A549 (cell line): ENCODE results near the gene CA7. TPM values are rescaled to one million over a fixed set of nuclear protein-coding genes. Genes with fewer than 3 reads are reported as not detected.

ENCODE experiments used
- ATAC-seq, 2 experiments: fragments of 200-7000 bp in 1 of 2; fragments of >200 bp in 1 of 2; cut with Nextera tagmentation in 1 of 2; cut with Tn5 transposase in 1 of 2; 3 replicates each; pipeline versions ENCODE4 v1.8.0 to v1.9.1; 2018 to 2020; ENCODE audit warnings: mild to moderate bottlenecking in 1 of 2, moderate library complexity in 1 of 2
- CTCF ChIA-PET: fragments of 300-600 bp; sonication (Branson Sonifier 250); formaldehyde crosslinking; extraction: SDS; loops from one replicate; lab custom pipeline; 2021; ENCODE audit warnings: antibody characterized with exemption, inconsistent platforms; lab: Yijun Ruan, JAX
- POLR2A ChIA-PET: fragments of 350-600 bp; formaldehyde crosslinking; extraction: SDS; loops from one replicate; lab custom pipeline; 2021; ENCODE audit warnings: antibody characterized with exemption, inconsistent platforms; lab: Yijun Ruan, JAX
- DNase-seq, 2 experiments: peaks; one replicate each; pipeline versions ENCODE4 v3.0.0 to v3.0.0-alpha.2; 2011 to 2016; ENCODE audit warnings: low read depth in 1 of 2, low spot score in 1 of 2
- FAIRE-seq: peaks from 2 replicates; lab custom pipeline; 2011; peaks lifted over from hg19 to GRCh38; lab: Jason Lieb, UNC
- H3K27ac ChIP-seq, 2 experiments: fragments of >200 bp; sonication (Bioruptor Twin); formaldehyde crosslinking; 3 replicates each; pipeline ENCODE4 v1.5.1; 2016 to 2017
- H3K4me1 ChIP-seq: fragments of >200 bp; sonication (Bioruptor Twin); formaldehyde crosslinking; 3 replicates; pipeline ENCODE4 v1.6.1; 2016
- H3K4me2 ChIP-seq: fragments of >200 bp; sonication (Bioruptor Twin); formaldehyde crosslinking; 3 replicates; pipeline ENCODE4 v1.6.1; 2016
- H3K4me3 ChIP-seq: fragments of >200 bp; sonication (Bioruptor Twin); formaldehyde crosslinking; 3 replicates; pipeline ENCODE4 v1.5.1; 2016
- H3K9me3 ChIP-seq: fragments of >200 bp; sonication (Bioruptor Twin); formaldehyde crosslinking; 3 replicates; pipeline ENCODE4 v1.6.1; 2016
- CEBPB ChIP-seq, 2 experiments: fragments of >200 bp in 1 of 2; sonication (Bioruptor Twin) in 1 of 2; formaldehyde crosslinking in 1 of 2; IDR thresholded peaks; 2 replicates each; pipeline ENCODE4 v1.6.1; 2012 to 2016
- EHF ChIP-seq: fragments of 250-450 bp; sonication (Bioruptor Pico); IDR thresholded peaks from 2 replicates; pipeline ENCODE4 v1.5.0; 2020; ENCODE audit warnings: mild to moderate bottlenecking
- EHMT2 ChIP-seq: fragments of 200-600 bp; sonication (generic); IDR thresholded peaks from 2 replicates; pipeline ENCODE4 v1.6.1; 2016; ENCODE audit warnings: antibody characterized with exemption, low read depth, mild to moderate bottlenecking, moderate library complexity
- EP300 ChIP-seq, 2 experiments: fragments of >200 bp; sonication (Bioruptor Twin); formaldehyde crosslinking; IDR thresholded peaks; 2 replicates in 1 of 2; 3 replicates in 1 of 2; pipeline ENCODE4 v1.6.1; 2016 to 2017
- FOSB ChIP-seq: fragments of 250-450 bp; sonication (Bioruptor Pico); IDR thresholded peaks from 2 replicates; pipeline ENCODE4 v1.5.0; 2020; ENCODE audit warnings: mild to moderate bottlenecking, moderate library complexity
- FOSL2 ChIP-seq, 2 experiments: fragments of 450-650 bp in 1 of 2; fragments of >200 bp in 1 of 2; sonication (Bioruptor Twin) in 1 of 2; formaldehyde crosslinking; IDR thresholded peaks; 2 replicates each; pipeline versions ENCODE4 v1.5.0 to v1.6.1; 2016 to 2020; ENCODE audit warnings: mild to moderate bottlenecking in 1 of 2, moderate library complexity in 1 of 2
- HDAC2 ChIP-seq: fragments of 200-600 bp; sonication (generic); IDR thresholded peaks from 2 replicates; pipeline ENCODE4 v1.6.1; 2016
- HOXA7 ChIP-seq: fragments of 250-450 bp; sonication (Bioruptor Pico); IDR thresholded peaks from 2 replicates; pipeline ENCODE4 v1.5.0; 2020; ENCODE audit warnings: mild to moderate bottlenecking, moderate library complexity
- JUNB ChIP-seq: fragments of >200 bp; sonication (Bioruptor Twin); formaldehyde crosslinking; IDR thresholded peaks from 2 replicates; pipeline ENCODE4 v1.6.1; 2016
- KDM5A ChIP-seq: fragments of 200-600 bp; sonication (generic); IDR thresholded peaks from 2 replicates; pipeline ENCODE4 v1.6.1; 2016; ENCODE audit warnings: antibody characterized with exemption, mild to moderate bottlenecking
- MAFK ChIP-seq: fragments of 450-650 bp; IDR thresholded peaks from 2 replicates; pipeline ENCODE4 v1.6.1; 2014; ENCODE audit not compliant: partially characterized antibody
- MYC ChIP-seq: IDR thresholded peaks from 2 replicates; pipeline ENCODE4 v1.6.1; 2012; ENCODE audit warnings: mild to moderate bottlenecking, inconsistent platforms, low read length, improper control_type of control experiment, borderline replicate concordance
- NPAS2 ChIP-seq: fragments of 250-450 bp; sonication (Bioruptor Pico); IDR thresholded peaks from 2 replicates; pipeline ENCODE4 v1.8.0; 2022; ENCODE audit warnings: mild to moderate bottlenecking, moderate library complexity, borderline replicate concordance
- RAD21 ChIP-seq, 2 experiments: fragments of >200 bp in 1 of 2; sonication (Bioruptor Twin) in 1 of 2; formaldehyde crosslinking in 1 of 2; IDR thresholded peaks in 1 of 2; conservative IDR thresholded peaks in 1 of 2; 2 replicates in 1 of 2; 3 replicates in 1 of 2; pipeline ENCODE4 v1.6.1; 2012 to 2018; ENCODE audit warnings: inconsistent platforms in 1 of 2
- SMC3 ChIP-seq: fragments of >200 bp; sonication (Bioruptor Twin); formaldehyde crosslinking; IDR thresholded peaks from 3 replicates; pipeline ENCODE4 v1.6.1; 2018; ENCODE audit warnings: inconsistent platforms
- SREBF2 ChIP-seq: fragments of 450-650 bp; IDR thresholded peaks from 2 replicates; pipeline ENCODE4 v1.6.1; 2014; ENCODE audit warnings: mild to moderate bottlenecking, moderate library complexity
- TP53 ChIP-seq: fragments of 250-450 bp; sonication (Bioruptor Pico); IDR thresholded peaks from 2 replicates; pipeline ENCODE4 v1.5.0; 2021; ENCODE audit warnings: mild to moderate bottlenecking, moderate library complexity
- ZSCAN20 ChIP-seq: fragments of 250-450 bp; sonication (Bioruptor Pico); IDR thresholded peaks from 2 replicates; pipeline ENCODE4 v1.8.0; 2022; ENCODE audit warnings: mild to moderate bottlenecking, moderate library complexity
- WGBS: methylation state at CpG from one replicate; pipeline ENCODE4 v1.1.6; 2017; ENCODE audit errors: missing lambda C conversion rate; 5-methylcytosine and 5-hydroxymethylcytosine counted together
- polyA plus RNA-seq, 4 experiments: library from polyadenylated mRNA; depleted of rRNA in 3 of 4; stranded (reverse); fragments of >200 nt; fragmentation: RNase III in 1 of 4; extraction: RNeasy Plus Mini Kit Qiagen cat#74134 plus additional on column Dnase treatment in 1 of 4; gene quantifications; 2 replicates in 3 of 4; 3 replicates in 1 of 4; pipeline ENCODE4 v1.2.3, GENCODE V29; 2011 to 2017
- TF ChIP-seq, protein P1 (sequence below): fragments of >200 bp; sonication (Bioruptor Twin); formaldehyde crosslinking; IDR thresholded peaks from 3 replicates; pipeline ENCODE4 v1.5.1; 2016
- TF ChIP-seq, protein P2 (sequence below): fragments of >200 bp; sonication (Bioruptor Twin); formaldehyde crosslinking; IDR thresholded peaks from 3 replicates; pipeline ENCODE4 v1.6.1; 2016
- TF ChIP-seq, protein P3 (sequence below): fragments of 250-450 bp; sonication (Bioruptor Pico); IDR thresholded peaks from 2 replicates; pipeline ENCODE4 v1.5.0; 2021; ENCODE audit warnings: mild to moderate bottlenecking, moderate library complexity, borderline replicate concordance

CA7 gene
- polyA plus RNA-seq, 2 of the 4 experiments (the other 2 are of a cell fraction): not detected

DNA sequence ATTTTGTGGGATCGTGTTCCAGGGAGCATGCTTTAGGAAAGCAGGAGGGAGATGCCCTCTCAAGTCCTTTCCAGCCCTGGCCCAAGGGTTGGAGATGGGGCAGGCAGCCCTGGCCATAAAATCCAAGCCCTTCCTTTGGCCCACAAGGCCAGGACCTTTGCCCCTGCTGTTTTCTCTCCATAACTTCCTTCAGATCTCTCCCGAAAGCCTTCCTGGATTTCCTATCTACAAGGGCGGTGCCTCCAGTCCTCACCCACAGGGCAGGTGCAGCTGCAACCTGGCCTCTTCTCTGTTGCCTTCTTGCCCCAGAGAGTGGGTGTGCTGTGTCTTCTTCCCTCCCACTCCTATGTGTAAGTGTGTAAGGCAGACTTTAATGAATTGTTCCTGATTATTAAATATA is 27.6 kb downstream of the CA7 start:
- POLR2A ChIA-PET: no interaction called here
- DNase-seq (no peak), FAIRE-seq (no peak), ATAC-seq (no peak)
- Histone ChIP-seq H3K9me3 (no peaks in the 10 kb centered on the region), H3K27ac (no peak overlapping the region), H3K4me2 (no peak overlapping the region), H3K4me1 (peaks cover 5% of the 10 kb centered on the region; the same call in 2 of the 3 replicates), H3K4me3 (no peak overlapping the region)
- TF ChIP-seq EP300 (IDR thresholded peaks at IDR 0.05) (no peak), JUNB (no peak), KDM5A (no peak), CEBPB (IDR thresholded peaks at IDR 0.05) (no peak), MYC (no peak), HDAC2 (no peak), SREBF2 (no peak), NPAS2 (CRISPR knock-in tag) (no peak), EHF (CRISPR knock-in tag) (no peak), EHMT2 (no peak), ZSCAN20 (CRISPR knock-in tag) (no peak), MAFK (no peak), TP53 (CRISPR knock-in tag) (no peak), RAD21 (conservative IDR thresholded peaks at IDR 0.05 in 1 of 2, IDR thresholded peaks at IDR 0.05 in 1 of 2) (no peak), SMC3 (no peak), HOXA7 (CRISPR knock-in tag) (no peak), FOSL2 (IDR thresholded peaks at IDR 0.05) (no peak), FOSL2 (CRISPR knock-in tag; IDR thresholded peaks at IDR 0.05) (no peak), FOSB (CRISPR knock-in tag) (no peak)
- TF ChIP-seq, protein P1, sequence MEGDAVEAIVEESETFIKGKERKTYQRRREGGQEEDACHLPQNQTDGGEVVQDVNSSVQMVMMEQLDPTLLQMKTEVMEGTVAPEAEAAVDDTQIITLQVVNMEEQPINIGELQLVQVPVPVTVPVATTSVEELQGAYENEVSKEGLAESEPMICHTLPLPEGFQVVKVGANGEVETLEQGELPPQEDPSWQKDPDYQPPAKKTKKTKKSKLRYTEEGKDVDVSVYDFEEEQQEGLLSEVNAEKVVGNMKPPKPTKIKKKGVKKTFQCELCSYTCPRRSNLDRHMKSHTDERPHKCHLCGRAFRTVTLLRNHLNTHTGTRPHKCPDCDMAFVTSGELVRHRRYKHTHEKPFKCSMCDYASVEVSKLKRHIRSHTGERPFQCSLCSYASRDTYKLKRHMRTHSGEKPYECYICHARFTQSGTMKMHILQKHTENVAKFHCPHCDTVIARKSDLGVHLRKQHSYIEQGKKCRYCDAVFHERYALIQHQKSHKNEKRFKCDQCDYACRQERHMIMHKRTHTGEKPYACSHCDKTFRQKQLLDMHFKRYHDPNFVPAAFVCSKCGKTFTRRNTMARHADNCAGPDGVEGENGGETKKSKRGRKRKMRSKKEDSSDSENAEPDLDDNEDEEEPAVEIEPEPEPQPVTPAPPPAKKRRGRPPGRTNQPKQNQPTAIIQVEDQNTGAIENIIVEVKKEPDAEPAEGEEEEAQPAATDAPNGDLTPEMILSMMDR: no peak
- TF ChIP-seq, protein P2, sequence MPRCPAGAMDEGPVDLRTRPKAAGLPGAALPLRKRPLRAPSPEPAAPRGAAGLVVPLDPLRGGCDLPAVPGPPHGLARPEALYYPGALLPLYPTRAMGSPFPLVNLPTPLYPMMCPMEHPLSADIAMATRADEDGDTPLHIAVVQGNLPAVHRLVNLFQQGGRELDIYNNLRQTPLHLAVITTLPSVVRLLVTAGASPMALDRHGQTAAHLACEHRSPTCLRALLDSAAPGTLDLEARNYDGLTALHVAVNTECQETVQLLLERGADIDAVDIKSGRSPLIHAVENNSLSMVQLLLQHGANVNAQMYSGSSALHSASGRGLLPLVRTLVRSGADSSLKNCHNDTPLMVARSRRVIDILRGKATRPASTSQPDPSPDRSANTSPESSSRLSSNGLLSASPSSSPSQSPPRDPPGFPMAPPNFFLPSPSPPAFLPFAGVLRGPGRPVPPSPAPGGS: no peak
- CTCF ChIA-PET: interaction anchor here (1.2 to 9.1 kb wide), 14 partner anchors 8 to 468 kb away, joined by 3 to 148 read pairs (median 6); partner anchors contain the start of genes DYNC1LI2 and NAE1
- WGBS: 82% methylated on average over 3 of the region's 3 CpGs

DNA sequence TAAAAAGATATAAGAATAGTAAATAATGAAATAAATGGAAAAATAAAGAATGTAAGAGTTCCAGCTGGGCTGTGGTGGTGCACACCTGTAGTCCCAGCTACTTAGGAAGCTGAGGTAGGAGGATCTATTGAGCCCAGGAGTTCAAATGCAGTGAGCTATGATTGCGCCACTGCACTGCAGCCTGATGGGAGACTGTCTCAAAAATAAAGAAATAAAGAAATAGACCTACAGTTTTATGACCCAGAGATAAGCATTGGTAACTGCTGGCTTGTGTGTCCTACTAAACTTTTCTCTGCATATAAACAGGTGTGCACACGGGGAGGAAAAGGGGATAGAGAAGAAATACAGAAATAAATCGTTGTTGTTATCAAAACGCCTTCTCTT is 28.3 kb downstream of the CA7 start:
- peaks cover 5% of the 10 kb centered on the region; the same call in 2 of the 3 replicates for H3K4me1 ChIP-seq
- DNase-seq (no peak), FAIRE-seq (no peak)
- 60% methylated on average over 4 of the region's 4 CpGs for WGBS
- H3K4me2 ChIP-seq: peak overlapping the region; percentile 75
- peak in 1 of 2 experiments; percentile 69; a peak in 3 of 4 replicates for TF ChIP-seq CEBPB (IDR thresholded peaks at IDR 0.05)
- TF ChIP-seq, protein P1: no peak
- TF ChIP-seq, protein P3, sequence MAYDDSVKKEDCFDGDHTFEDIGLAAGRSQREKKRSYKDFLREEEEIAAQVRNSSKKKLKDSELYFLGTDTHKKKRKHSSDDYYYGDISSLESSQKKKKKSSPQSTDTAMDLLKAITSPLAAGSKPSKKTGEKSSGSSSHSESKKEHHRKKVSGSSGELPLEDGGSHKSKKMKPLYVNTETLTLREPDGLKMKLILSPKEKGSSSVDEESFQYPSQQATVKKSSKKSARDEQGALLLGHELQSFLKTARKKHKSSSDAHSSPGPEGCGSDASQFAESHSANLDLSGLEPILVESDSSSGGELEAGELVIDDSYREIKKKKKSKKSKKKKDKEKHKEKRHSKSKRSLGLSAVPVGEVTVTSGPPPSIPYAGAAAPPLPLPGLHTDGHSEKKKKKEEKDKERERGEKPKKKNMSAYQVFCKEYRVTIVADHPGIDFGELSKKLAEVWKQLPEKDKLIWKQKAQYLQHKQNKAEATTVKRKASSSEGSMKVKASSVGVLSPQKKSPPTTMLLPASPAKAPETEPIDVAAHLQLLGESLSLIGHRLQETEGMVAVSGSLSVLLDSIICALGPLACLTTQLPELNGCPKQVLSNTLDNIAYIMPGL (CRISPR knock-in tag): no peak
- TF ChIP-seq, all 56 proteins: peak for 1
- Histone ChIP-seq H3K27ac (peak overlapping the region; percentile 79 to 82), H3K4me3 (peak overlapping the region; percentile 23; the same call in 2 of the 3 replicates), H3K9me3 (no peaks in the 10 kb centered on the region)
- CTCF ChIA-PET: interaction anchor here (0.6 to 9.1 kb wide), 41 partner anchors 9 to 469 kb away, joined by 3 to 148 read pairs (median 4); partner anchors contain the start of genes CA7, CMTM2, DYNC1LI2 and NAE1
- POLR2A ChIA-PET: interaction anchor here (0.6 to 1.4 kb wide), 5 partner anchors 10 to 303 kb away, joined by 3 to 8 read pairs (median 5); partner anchors contain the start of gene NAE1
- no peak for ATAC-seq
